Measurements from ENCODE around the gene LTBP1. TPM values are rescaled to one million over a fixed set of nuclear protein-coding genes. Genes with fewer than 3 reads are reported as not detected.

The LTBP1 gene
- polyA plus RNA-seq, 2 of the 4 experiments (the other 2 are of a cell fraction), result 23.8 to 30.4 TPM

GRCh38 chr2:33094303-33094702 lies 147.6 kb downstream of the LTBP1 start:
- 61% methylated on average over 1 of the region's 1 CpG for WGBS (ENCODE audit: missing lambda C conversion rate)
- no peaks in the 10 kb centered on the region for H3K4me1 ChIP-seq
- DNase-seq (ENCODE audit: low read depth in 1 of 2, low spot score in 1 of 2) (no peak), ATAC-seq (no peak), FAIRE-seq (no peak)
- ChIA-PET POLR2A (no interaction called here), CTCF (interaction anchor here (0.8 to 1.3 kb wide), 2 partner anchors 31 to 347 kb away, joined by 3 to 4 read pairs; no protein-coding TSS in a partner anchor)
- no peak overlapping the region for H3K27ac ChIP-seq
- no peak overlapping the region for H3K4me3 ChIP-seq
- H3K4me2 ChIP-seq, result no peak overlapping the region
- H3K9me3 ChIP-seq, result peaks cover 8% of the 10 kb centered on the region; the same call in 1 of the 3 replicates
- no peak for TF ChIP-seq RNF2 (IDR thresholded peaks at IDR 0.05; ENCODE audit: borderline replicate concordance, low read depth)
- TF ChIP-seq CHD2 (IDR thresholded peaks at IDR 0.05; ENCODE audit: low read length, partially characterized antibody), result no peak
- TF ChIP-seq KDM5A (IDR thresholded peaks at IDR 0.05), result no peak
- TF ChIP-seq NFE2L2 (conservative IDR thresholded peaks at IDR 0.05; ENCODE audit: low read length), result no peak
- TF ChIP-seq RCOR1 (IDR thresholded peaks at IDR 0.05; ENCODE audit: low read depth, low read length), result no peak
- no peak for TF ChIP-seq BCL3 (IDR thresholded peaks at IDR 0.05)
- no peak for TF ChIP-seq CEBPB (IDR thresholded peaks at IDR 0.05)
- TF ChIP-seq SREBF2 (IDR thresholded peaks at IDR 0.05), result no peak
- no peak for TF ChIP-seq ZC3H11A (IDR thresholded peaks at IDR 0.05)
- TF ChIP-seq NR3C1 (IDR thresholded peaks at IDR 0.05), result no peak
- TF ChIP-seq BHLHE40 (IDR thresholded peaks at IDR 0.05; ENCODE audit: low read depth, low read length), result no peak
- TF ChIP-seq NPAS2 (CRISPR knock-in tag; IDR thresholded peaks at IDR 0.05; ENCODE audit: borderline replicate concordance), result no peak
- TF ChIP-seq PHF8 (IDR thresholded peaks at IDR 0.05; ENCODE audit: borderline replicate concordance, low read depth), result no peak
- no peak for TF ChIP-seq RARB (CRISPR knock-in tag; IDR thresholded peaks at IDR 0.05)
- no peak for TF ChIP-seq CBX2 (IDR thresholded peaks at IDR 0.05; ENCODE audit: borderline replicate concordance, low read depth)

GRCh38 chr2:33099989-33100388 lies 153.2 kb downstream of the LTBP1 start:
- no peak overlapping the region for H3K4me2 ChIP-seq
- peaks cover 27% of the 10 kb centered on the region for H3K4me1 ChIP-seq
- TF ChIP-seq HOXB5 (CRISPR knock-in tag; IDR thresholded peaks at IDR 0.05) (no peak), FOSL2 (IDR thresholded peaks at IDR 0.05) (no peak), FOSL2 (CRISPR knock-in tag; IDR thresholded peaks at IDR 0.05) (no peak), GATA3 (IDR thresholded peaks at IDR 0.05; ENCODE audit: borderline replicate concordance) (no peak), HOXA7 (CRISPR knock-in tag; IDR thresholded peaks at IDR 0.05) (no peak), EP300 (IDR thresholded peaks at IDR 0.05) (no peak), PBX3 (IDR thresholded peaks at IDR 0.05) (no peak), USF2 (IDR thresholded peaks at IDR 0.05) (no peak), CEBPB (IDR thresholded peaks at IDR 0.05) (no peak)
- no peak for FAIRE-seq
- no peak for DNase-seq (ENCODE audit: low read depth in 1 of 2, low spot score in 1 of 2)
- WGBS (ENCODE audit: missing lambda C conversion rate), result 96% methylated on average over 4 of the region's 4 CpGs
- no peak overlapping the region for H3K27ac ChIP-seq
- no peak overlapping the region for H3K4me3 ChIP-seq
- POLR2A ChIA-PET, result no interaction called here
- no peak for ATAC-seq
- CTCF ChIA-PET, result interaction anchor here (0.6 to 1.1 kb wide), 2 partner anchors 15 to 103 kb away, joined by 3 to 4 read pairs; no protein-coding TSS in a partner anchor
- 0 out of 3 replicates have a peak, but pooled peaks cover 5% of the 10 kb centered on the region for H3K9me3 ChIP-seq

- Histone ChIP-seq H3K4me1 (peaks cover 31% of the 10 kb centered on the region), H3K9me3 (no peaks in the 10 kb centered on the region), H3K27ac (no peak overlapping the region), H3K4me2 (no peak overlapping the region), H3K4me3 (no peak overlapping the region)
- FAIRE-seq (no peak), DNase-seq (ENCODE audit: low read depth in 1 of 2, low spot score in 1 of 2) (no peak), ATAC-seq (no peak)
- TF ChIP-seq MAFK (IDR thresholded peaks at IDR 0.05; ENCODE audit: partially characterized antibody) (no peak), USF2 (IDR thresholded peaks at IDR 0.05) (no peak)
- ChIA-PET POLR2A (no interaction called here), CTCF (interaction anchor here (1.0 kb wide), 1 partner anchor 12 kb away, joined by 3 read pairs; no protein-coding TSS in a partner anchor)
These were observed 154.2 kb downstream of the LTBP1 start for GRCh38 chr2:33100921-33101320.
